ENCODE data around the gene PCNX3. TPM values are rescaled to one million over a fixed set of nuclear protein-coding genes. Genes with fewer than 3 reads are reported as not detected.

The PCNX3 gene
- total RNA-seq, 1 donor, result 27.9 TPM

DNA sequence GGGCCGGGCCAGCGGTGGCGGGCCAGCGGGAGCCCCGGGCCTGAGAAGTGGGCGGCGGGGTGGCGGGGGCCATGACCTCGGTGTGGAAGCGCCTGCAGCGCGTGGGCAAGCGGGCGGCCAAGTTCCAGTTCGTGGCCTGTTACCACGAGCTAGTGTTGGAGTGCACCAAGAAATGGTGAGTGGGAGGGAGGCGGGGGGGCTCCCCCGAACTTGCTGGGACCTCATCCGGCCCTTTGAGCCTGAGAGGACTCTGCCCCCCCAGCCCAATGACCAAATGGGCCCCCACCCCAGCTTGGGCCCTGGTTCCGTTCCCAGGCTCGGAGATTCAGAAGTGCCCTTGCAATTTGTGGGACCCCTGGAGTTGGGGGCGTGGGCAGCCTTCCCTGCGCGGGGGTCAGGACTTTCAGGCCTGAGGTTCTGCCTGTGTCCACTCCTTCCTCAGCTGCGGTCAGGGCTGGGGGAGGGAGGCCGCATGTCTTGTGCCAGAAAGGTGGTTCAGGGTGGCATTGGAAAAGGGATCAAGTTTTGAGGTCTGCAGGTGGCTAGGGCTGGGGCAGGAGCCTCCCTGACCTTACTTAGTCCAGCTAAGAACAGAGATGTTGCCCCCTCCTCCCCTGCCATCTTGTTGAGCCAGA is 39.2 kb upstream of the PCNX3 start:
- TF ChIP-seq CTCF (IDR thresholded peaks at IDR 0.05; ENCODE audit: extremely low read depth, low read depth, low read length), result no peak
- Histone ChIP-seq H3K4me3 (ENCODE audit: insufficient read depth, low read length) (peak overlapping the region; percentile 77), H3K27ac (ENCODE audit: low read depth, low read length) (peak overlapping the region; percentile 81), H2AFZ (ENCODE audit: low read length) (no peak overlapping the region), H3K27me3 (ENCODE audit: insufficient read depth, low read length) (no peaks in the 10 kb centered on the region), H3K4me1 (ENCODE audit: insufficient read depth, low read length) (peaks cover 48% of the 10 kb centered on the region), H3K36me3 (ENCODE audit: insufficient read depth, low read length) (peaks cover 29% of the 10 kb centered on the region), H3K4me2 (ENCODE audit: insufficient read depth, low read length) (peak overlapping the region; percentile 91), H3K9me3 (ENCODE audit: low read depth, low read length) (no peaks in the 10 kb centered on the region), H3K79me2 (ENCODE audit: insufficient read depth, low read length) (peaks cover 54% of the 10 kb centered on the region), H4K20me1 (ENCODE audit: insufficient read depth, low read length) (peaks cover 32% of the 10 kb centered on the region)
- DNase-seq (ENCODE audit: insufficient read length, low spot score, missing footprints), result peak; percentile 94

- Histone ChIP-seq H3K79me2 (ENCODE audit: insufficient read depth, low read length) (peaks cover 46% of the 10 kb centered on the region), H3K27ac (ENCODE audit: low read depth, low read length) (peak overlapping the region; percentile 81), H3K4me3 (ENCODE audit: insufficient read depth, low read length) (peak overlapping the region; percentile 77), H3K9me3 (ENCODE audit: low read depth, low read length) (no peaks in the 10 kb centered on the region), H3K4me1 (ENCODE audit: insufficient read depth, low read length) (peaks cover 40% of the 10 kb centered on the region), H2AFZ (ENCODE audit: low read length) (no peak overlapping the region), H3K27me3 (ENCODE audit: insufficient read depth, low read length) (no peaks in the 10 kb centered on the region), H3K4me2 (ENCODE audit: insufficient read depth, low read length) (peak overlapping the region; percentile 91), H3K36me3 (ENCODE audit: insufficient read depth, low read length) (peaks cover 36% of the 10 kb centered on the region), H4K20me1 (ENCODE audit: insufficient read depth, low read length) (peaks cover 29% of the 10 kb centered on the region)
- DNase-seq (ENCODE audit: insufficient read length, low spot score, missing footprints), result peak; percentile 100
- TF ChIP-seq CTCF (IDR thresholded peaks at IDR 0.05; ENCODE audit: extremely low read depth, low read depth, low read length), result no peak
Measured at GRCh38 chr11:65576867-65577755, 38.5 kb upstream of the PCNX3 start.

DNA sequence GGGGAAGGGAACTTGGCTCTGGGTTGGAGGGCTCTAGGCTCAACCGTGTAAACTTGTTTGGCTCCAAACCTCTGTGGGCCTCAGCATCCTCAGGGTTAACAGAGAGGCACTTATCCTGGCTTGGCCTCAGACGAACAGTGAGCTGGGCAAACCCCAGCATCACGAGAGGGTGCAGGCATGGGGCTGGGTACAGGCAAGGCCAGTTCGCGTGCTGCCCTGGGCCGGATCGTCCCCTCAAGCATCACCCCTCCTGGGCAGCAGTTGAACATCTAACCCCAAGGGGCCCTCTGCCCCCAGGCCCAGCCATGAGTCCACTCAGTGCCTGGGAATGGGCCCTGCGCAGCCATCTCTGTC is 37.8 kb upstream of the PCNX3 start:
- no peak overlapping the region for H2AFZ ChIP-seq (ENCODE audit: low read length)
- DNase-seq (ENCODE audit: insufficient read length, low spot score, missing footprints), result peak; percentile 94
- no peaks in the 10 kb centered on the region for H3K9me3 ChIP-seq (ENCODE audit: low read depth, low read length)
- peaks cover 29% of the 10 kb centered on the region for H4K20me1 ChIP-seq (ENCODE audit: insufficient read depth, low read length)
- peaks cover 44% of the 10 kb centered on the region for H3K79me2 ChIP-seq (ENCODE audit: insufficient read depth, low read length)
- peak overlapping the region; percentile 91 for H3K4me2 ChIP-seq (ENCODE audit: insufficient read depth, low read length)
- no peak for TF ChIP-seq CTCF (IDR thresholded peaks at IDR 0.05; ENCODE audit: extremely low read depth, low read depth, low read length)
- peak overlapping the region; percentile 77 for H3K4me3 ChIP-seq (ENCODE audit: insufficient read depth, low read length)
- no peaks in the 10 kb centered on the region for H3K27me3 ChIP-seq (ENCODE audit: insufficient read depth, low read length)
- peaks cover 40% of the 10 kb centered on the region for H3K36me3 ChIP-seq (ENCODE audit: insufficient read depth, low read length)
- peak overlapping the region; percentile 81 for H3K27ac ChIP-seq (ENCODE audit: low read depth, low read length)
- H3K4me1 ChIP-seq (ENCODE audit: insufficient read depth, low read length), result peaks cover 40% of the 10 kb centered on the region

DNA sequence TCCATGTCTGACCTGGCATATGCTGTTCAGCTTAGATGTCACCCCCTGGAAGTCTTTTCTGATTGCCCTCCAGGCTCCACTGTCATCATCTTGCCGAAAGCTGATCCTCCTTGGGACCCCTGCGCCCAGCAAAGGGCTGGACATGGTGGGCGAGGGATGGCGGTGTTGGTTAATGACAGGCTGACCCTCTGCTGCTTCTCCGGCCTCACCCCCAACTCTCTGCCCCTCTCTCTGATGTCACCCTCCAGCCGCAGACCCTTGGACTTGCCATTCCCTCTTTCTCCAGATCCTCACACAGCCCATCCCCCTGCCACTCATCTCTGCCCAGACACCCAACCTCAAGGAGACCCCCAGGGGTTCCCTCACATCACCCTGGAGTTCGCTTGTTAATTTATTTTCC is 37.4 kb upstream of the PCNX3 start:
- H3K4me3 ChIP-seq (ENCODE audit: insufficient read depth, low read length), result peak overlapping the region; percentile 77

More for the DNA sequence above, 37.4 kb upstream of the PCNX3 start:
- no peak for TF ChIP-seq CTCF (IDR thresholded peaks at IDR 0.05; ENCODE audit: extremely low read depth, low read depth, low read length)
- Histone ChIP-seq H3K27ac (ENCODE audit: low read depth, low read length) (peak overlapping the region; percentile 81), H3K4me2 (ENCODE audit: insufficient read depth, low read length) (peak overlapping the region; percentile 91), H3K9me3 (ENCODE audit: low read depth, low read length) (no peaks in the 10 kb centered on the region), H3K4me1 (ENCODE audit: insufficient read depth, low read length) (peaks cover 37% of the 10 kb centered on the region), H3K27me3 (ENCODE audit: insufficient read depth, low read length) (no peaks in the 10 kb centered on the region), H4K20me1 (ENCODE audit: insufficient read depth, low read length) (peaks cover 25% of the 10 kb centered on the region), H3K79me2 (ENCODE audit: insufficient read depth, low read length) (peaks cover 40% of the 10 kb centered on the region), H2AFZ (ENCODE audit: low read length) (no peak overlapping the region), H3K36me3 (ENCODE audit: insufficient read depth, low read length) (peaks cover 40% of the 10 kb centered on the region)
- DNase-seq (ENCODE audit: insufficient read length, low spot score, missing footprints), result no peak
